MM.1S (cell line): ENCODE measurements around the gene CREB5.

Experiments used
- DNase-seq: peaks from one replicate; pipeline ENCODE4 v3.0.0-alpha.2; 2015
- H2AFZ ChIP-seq: fragments of 300-600 bp; sonication (generic); 2 replicates; pipeline ENCODE4 v1.6.0; 2016; ENCODE audit warnings: antibody characterized with exemption, low read length
- H3F3A ChIP-seq: fragments of 300-600 bp; sonication (generic); 2 replicates; pipeline ENCODE4 v1.6.1; 2016; ENCODE audit warnings: mild to moderate bottlenecking, antibody characterized with exemption, low read length, moderate library complexity, mixed read lengths; ENCODE audit not compliant: insufficient read depth
- H3K27ac ChIP-seq: fragments of 300-600 bp; sonication (generic); 2 replicates; pipeline ENCODE4 v1.5.1; 2016; ENCODE audit warnings: mild to moderate bottlenecking, low read length
- H3K27me3 ChIP-seq: fragments of 300-600 bp; sonication (generic); replicated peaks from 2 replicates; pipeline ENCODE4 v1.6.0; 2016; ENCODE audit warnings: low read length; ENCODE audit not compliant: insufficient read depth
- H3K36me3 ChIP-seq: fragments of 300-600 bp; sonication (generic); replicated peaks from 2 replicates; pipeline ENCODE4 v1.6.1; 2016; ENCODE audit warnings: mild to moderate bottlenecking, low read length, mixed read lengths; ENCODE audit not compliant: insufficient read depth
- H3K4me1 ChIP-seq: fragments of 300-600 bp; sonication (generic); 2 replicates; pipeline ENCODE4 v1.6.1; 2016; ENCODE audit warnings: low read length, mixed read lengths
- H3K4me2 ChIP-seq: fragments of 300-600 bp; sonication (generic); 2 replicates; pipeline ENCODE4 v1.6.0; 2016; ENCODE audit warnings: low read depth, low read length
- H3K4me3 ChIP-seq: fragments of 300-600 bp; sonication (generic); 2 replicates; pipeline ENCODE4 v1.5.1; 2016; ENCODE audit warnings: low read length, mixed read lengths
- H3K79me2 ChIP-seq: fragments of 300-600 bp; sonication (generic); 2 replicates; pipeline ENCODE4 v1.6.1; 2016; ENCODE audit warnings: mixed run types, low read length, mixed read lengths
- H3K9ac ChIP-seq: fragments of 300-600 bp; sonication (generic); 2 replicates; pipeline ENCODE4 v1.6.1; 2016; ENCODE audit warnings: low read length, mixed read lengths
- H3K9me2 ChIP-seq: fragments of 300-600 bp; sonication (generic); replicated peaks from 2 replicates; pipeline ENCODE4 v1.6.1; 2016; ENCODE audit warnings: mild to moderate bottlenecking, low read length, mixed read lengths; ENCODE audit not compliant: insufficient read depth
- H3K9me3 ChIP-seq: fragments of 300-600 bp; sonication (generic); replicated peaks from 2 replicates; pipeline ENCODE4 v1.6.1; 2016; ENCODE audit warnings: mild to moderate bottlenecking, low read length, mixed read lengths; ENCODE audit not compliant: insufficient read depth
- H4K20me1 ChIP-seq: fragments of 300-600 bp; sonication (generic); 2 replicates; pipeline ENCODE4 v1.6.1; 2016; ENCODE audit warnings: mild to moderate bottlenecking, low read length, moderate library complexity, mixed read lengths; ENCODE audit not compliant: insufficient read depth
- CTCF ChIP-seq: fragments of 300-600 bp; sonication (generic); IDR thresholded peaks from 2 replicates; pipeline ENCODE4 v1.5.1; 2016; ENCODE audit warnings: antibody characterized with exemption, low read length, mixed read lengths
- EZH2 ChIP-seq: fragments of 300-600 bp; sonication (generic); optimal IDR thresholded peaks from 2 replicates; pipeline ENCODE3; 2017; ENCODE audit warnings: low read depth, mild to moderate bottlenecking, antibody characterized with exemption, low read length, mixed read lengths
- EZH2phosphoT487 ChIP-seq: fragments of 300-600 bp; sonication (generic); IDR thresholded peaks from 2 replicates; pipeline ENCODE4 v1.6.1; 2018; ENCODE audit warnings: antibody characterized with exemption, low read length

CREB5 gene

DNA sequence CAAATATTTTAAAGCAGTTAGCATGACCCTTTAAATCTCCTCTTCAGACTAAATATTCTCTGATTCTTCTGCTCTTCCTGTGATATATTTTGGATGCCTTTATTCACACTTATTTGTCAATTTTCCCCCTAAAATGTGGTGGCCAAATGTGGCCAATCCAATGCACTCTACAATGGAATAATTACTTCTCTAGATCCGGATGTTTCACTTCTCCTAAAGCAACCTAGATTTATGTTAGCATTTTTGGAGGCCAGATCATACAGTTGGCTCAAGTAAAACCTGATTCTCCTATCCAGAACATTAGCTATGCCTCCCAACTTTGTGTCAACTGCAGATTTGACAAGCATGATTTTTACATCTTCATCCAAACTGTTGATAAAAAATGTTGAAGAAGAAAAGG lies 153.7 kb downstream of the CREB5 start:
- H3K9ac ChIP-seq = no peak overlapping the region
- H3K27me3 ChIP-seq = no peaks in the 10 kb centered on the region
- no peaks in the 10 kb centered on the region for H3K79me2 ChIP-seq
- DNase-seq = no peak
- H3K27ac ChIP-seq = no peak overlapping the region
- H3K4me1 ChIP-seq = no peaks in the 10 kb centered on the region
- no peaks in the 10 kb centered on the region for H4K20me1 ChIP-seq
- no peaks in the 10 kb centered on the region for H3F3A ChIP-seq
- H3K9me3 ChIP-seq = no peaks in the 10 kb centered on the region
- H3K9me2 ChIP-seq = no peaks in the 10 kb centered on the region
- no peaks in the 10 kb centered on the region for H3K36me3 ChIP-seq
- no peak overlapping the region for H3K4me3 ChIP-seq
- no peak overlapping the region for H2AFZ ChIP-seq
- no peak overlapping the region for H3K4me2 ChIP-seq
- TF ChIP-seq EZH2phosphoT487 = no peak
- no peak for TF ChIP-seq CTCF
- no peak for TF ChIP-seq EZH2

DNA sequence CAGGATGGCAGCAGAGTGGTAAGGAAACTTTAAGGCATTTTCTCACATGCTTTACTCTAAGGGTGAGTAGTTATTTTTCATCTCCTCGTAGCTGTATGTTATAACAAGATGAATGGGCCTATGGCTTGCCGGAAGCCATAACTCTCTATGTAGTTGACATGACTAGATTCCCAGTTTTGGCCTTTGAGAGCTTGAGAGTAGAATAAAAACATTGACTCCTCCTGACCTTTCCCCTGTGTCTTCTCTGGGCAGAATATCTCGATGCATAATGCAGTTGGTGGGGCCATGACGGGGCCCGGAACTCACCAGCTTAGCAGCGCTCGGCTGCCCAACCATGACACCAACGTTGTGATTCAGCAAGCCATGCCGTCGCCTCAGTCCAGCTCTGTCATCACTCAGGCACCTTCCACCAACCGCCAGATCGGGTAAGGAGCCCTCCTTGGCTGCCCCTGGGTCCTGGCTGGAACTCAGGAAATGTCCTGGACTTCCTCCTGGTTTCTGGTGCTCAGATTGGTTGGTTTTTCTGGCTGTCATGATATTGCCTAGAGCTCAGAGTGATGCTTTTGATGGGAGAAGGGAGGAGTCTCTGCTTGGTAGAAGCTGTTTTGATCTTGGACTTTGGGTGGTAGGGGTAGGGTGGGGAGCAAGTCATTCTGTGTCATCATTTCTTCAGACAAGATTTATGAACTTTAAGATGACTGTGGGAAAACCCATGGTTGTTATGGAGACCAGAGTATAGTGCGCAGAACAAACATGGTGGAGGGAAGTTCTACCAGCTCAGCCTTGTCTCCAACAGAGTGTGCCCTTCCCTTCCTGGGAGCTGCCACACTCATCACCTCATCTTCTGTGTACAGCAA lies 158.0 kb downstream of the CREB5 start:
- Histone ChIP-seq H2AFZ (no peak overlapping the region), H3K4me1 (no peaks in the 10 kb centered on the region)
- DNase-seq = no peak

GRCh38 chr7:28570970-28571288 lies 158.6 kb downstream of the CREB5 start:
- no peak overlapping the region for H3K27ac ChIP-seq
- DNase-seq = no peak

More for the DNA sequence above, 158.0 kb downstream of the CREB5 start:
- Histone ChIP-seq H3K9me2 (no peaks in the 10 kb centered on the region), H3K79me2 (no peaks in the 10 kb centered on the region), H3K4me3 (no peak overlapping the region), H3K27ac (no peak overlapping the region), H3K9ac (no peak overlapping the region), H3K36me3 (no peaks in the 10 kb centered on the region), H3K27me3 (no peaks in the 10 kb centered on the region), H3F3A (no peaks in the 10 kb centered on the region), H4K20me1 (no peaks in the 10 kb centered on the region), H3K9me3 (no peaks in the 10 kb centered on the region), H3K4me2 (no peak overlapping the region)
- TF ChIP-seq EZH2phosphoT487 (no peak), EZH2 (no peak), CTCF (no peak)

More at GRCh38 chr7:28570970-28571288, 158.6 kb downstream of the CREB5 start:
- H3F3A ChIP-seq = no peaks in the 10 kb centered on the region
- no peaks in the 10 kb centered on the region for H4K20me1 ChIP-seq
- H3K9me2 ChIP-seq = no peaks in the 10 kb centered on the region
- no peaks in the 10 kb centered on the region for H3K36me3 ChIP-seq
- H3K4me1 ChIP-seq = no peaks in the 10 kb centered on the region
- H3K9me3 ChIP-seq = no peaks in the 10 kb centered on the region
- H2AFZ ChIP-seq = no peak overlapping the region
- TF ChIP-seq EZH2 (no peak), CTCF (no peak)
- H3K79me2 ChIP-seq = no peaks in the 10 kb centered on the region
- no peak overlapping the region for H3K4me3 ChIP-seq
- no peak overlapping the region for H3K4me2 ChIP-seq
- H3K27me3 ChIP-seq = no peaks in the 10 kb centered on the region
- no peak overlapping the region for H3K9ac ChIP-seq
